Stimulated activated CD4-positive, alpha-beta T cell treated with anti-CD3 and anti-CD28 coated beads, TNF-alpha, amount 100 ng/mL, for 48 hours (primary cell): ENCODE results near the gene MYO9B.
"Not testable (repeated sequence)": the region's sequence is repeated elsewhere in the genome, so short reads cannot be mapped to it uniquely, and the experiment has no call there.

Experiments
- DNase-seq, 3 donors: peaks; one replicate each; pipeline ENCODE4 v3.0.0-alpha.2; 2020; ENCODE audit warnings: low read depth in 3 of 3

MYO9B gene

GRCh38 chr19:17180997-17181702 lies 105.6 kb downstream of the MYO9B start:
- DNase-seq = no peak

GRCh38 chr19:17183271-17183761 lies 107.7 kb downstream of the MYO9B start:
- DNase-seq = no peak

- DNase-seq = peak in 1 of 3 donors; percentile 12
Observed at GRCh38 chr19:17183858-17184321, 108.3 kb downstream of the MYO9B start.

- DNase-seq = peak in 1 of 3 donors; percentile 23
Observed at GRCh38 chr19:17184371-17184841, 108.8 kb downstream of the MYO9B start.

- no peak for DNase-seq
Observed at GRCh38 chr19:17185590-17185989, 110.0 kb downstream of the MYO9B start.

- not testable (repeated sequence) for DNase-seq
Observed at GRCh38 chr19:17191736-17192135, 116.2 kb downstream of the MYO9B start.

GRCh38 chr19:17192751-17193150 lies 117.2 kb downstream of the MYO9B start:
- DNase-seq = no peak

- no peak for DNase-seq
Observed at GRCh38 chr19:17194608-17195007, 119.0 kb downstream of the MYO9B start.

- DNase-seq = no peak
Observed at GRCh38 chr19:17195106-17195505, 119.5 kb downstream of the MYO9B start.

- DNase-seq = no peak
Observed at GRCh38 chr19:17196610-17197009, 121.0 kb downstream of the MYO9B start.

GRCh38 chr19:17197666-17198065 lies 122.1 kb downstream of the MYO9B start:
- DNase-seq = no peak

- no peak for DNase-seq
Observed at GRCh38 chr19:17200408-17201079, 125.0 kb downstream of the MYO9B start.

- no peak for DNase-seq
Observed at GRCh38 chr19:17202249-17202648, 126.7 kb downstream of the MYO9B start.

GRCh38 chr19:17202713-17203112 lies 127.1 kb downstream of the MYO9B start:
- DNase-seq = no peak

GRCh38 chr19:17205237-17206140 lies 129.9 kb downstream of the MYO9B start:
- DNase-seq = peak in 2 of 3 donors; percentile 24 to 31

GRCh38 chr19:17206736-17207581 lies 131.4 kb downstream of the MYO9B start:
- no peak for DNase-seq

- DNase-seq = peak; percentile 24 to 53 (median 40)
Observed at GRCh38 chr19:17209126-17210036, 133.8 kb downstream of the MYO9B start.

GRCh38 chr19:17210296-17210695 lies 134.7 kb downstream of the MYO9B start:
- no peak for DNase-seq

- DNase-seq = no peak
Observed at GRCh38 chr19:17211547-17212446, 136.2 kb downstream of the MYO9B start.
